GM21528 (cell line): Measurements from ENCODE around the gene OLFML2A.
"Not testable (repeated sequence)": the region's sequence is repeated elsewhere in the genome, so short reads cannot be mapped to it uniquely, and the experiment has no call there.

Experiments used
- ATAC-seq: cut with Tn5 transposase; IDR thresholded peaks from one replicate; pipeline ENCODE4 v1.9.1; 2021; ENCODE audit warnings: mild to moderate bottlenecking, moderate library complexity; ENCODE audit not compliant: unreplicated experiment, low FRiP score

OLFML2A gene

DNA sequence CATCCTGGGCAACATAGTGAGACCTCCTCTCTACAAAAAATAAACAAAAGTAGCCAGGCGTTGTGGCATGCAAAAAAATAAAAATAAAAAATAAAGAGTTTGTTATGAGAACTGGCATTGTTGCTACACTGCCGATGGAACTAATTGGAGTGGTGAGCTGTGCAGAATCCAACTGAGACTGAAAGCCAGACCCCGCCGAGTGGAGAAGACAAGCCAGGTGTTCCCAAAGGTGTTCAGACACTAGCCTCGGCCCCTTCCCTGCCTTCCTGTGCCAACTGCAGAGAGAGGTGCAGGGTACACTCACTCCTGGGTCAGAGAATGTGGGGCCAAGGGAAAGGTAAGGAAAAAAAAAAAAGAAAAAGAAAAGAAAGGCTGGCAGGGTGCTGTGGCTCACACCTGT, 38.7 kb downstream of the OLFML2A start:
- ATAC-seq = no peak

DNA sequence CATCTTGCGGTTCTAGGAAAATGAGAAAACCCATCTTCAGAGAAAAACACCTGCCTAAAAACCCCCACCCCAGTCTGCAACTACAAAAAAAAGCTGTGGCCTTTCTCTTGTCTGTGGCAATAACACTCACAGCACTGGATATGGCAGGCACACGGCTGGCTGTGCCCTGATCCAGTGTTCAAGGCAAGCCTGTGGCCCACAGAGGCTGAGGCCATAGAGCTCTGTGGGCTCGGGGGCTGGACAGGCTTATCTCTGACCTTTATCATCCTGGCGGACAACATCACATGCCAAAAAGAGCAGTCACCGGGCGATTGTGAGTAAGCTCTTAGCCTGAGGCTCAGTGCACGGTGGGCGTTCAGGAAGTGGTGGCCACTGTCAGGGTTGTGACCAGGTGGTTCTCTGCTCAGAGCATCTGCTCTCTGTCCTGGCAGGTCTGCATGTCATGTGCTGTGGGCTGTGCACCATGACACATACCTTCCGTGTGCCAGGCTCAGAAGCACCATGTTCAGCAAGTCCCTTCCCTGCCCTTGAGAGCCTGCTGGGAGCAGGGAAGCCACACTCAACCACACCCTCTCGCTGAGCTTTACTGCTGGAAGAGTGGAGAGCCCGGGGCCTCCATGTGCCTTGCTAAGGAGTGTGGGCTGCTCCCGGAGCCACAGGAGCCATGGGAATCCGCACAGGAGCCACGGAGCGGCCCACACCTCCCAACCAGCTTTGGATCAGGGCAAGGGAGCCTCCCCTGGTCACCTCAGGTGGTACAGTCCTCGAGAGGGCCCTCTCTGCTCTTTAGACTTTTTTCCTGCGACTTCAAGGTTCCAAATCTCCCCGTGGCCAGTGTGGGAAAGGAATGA, 41.7 kb downstream of the OLFML2A start:
- no peak for ATAC-seq

DNA sequence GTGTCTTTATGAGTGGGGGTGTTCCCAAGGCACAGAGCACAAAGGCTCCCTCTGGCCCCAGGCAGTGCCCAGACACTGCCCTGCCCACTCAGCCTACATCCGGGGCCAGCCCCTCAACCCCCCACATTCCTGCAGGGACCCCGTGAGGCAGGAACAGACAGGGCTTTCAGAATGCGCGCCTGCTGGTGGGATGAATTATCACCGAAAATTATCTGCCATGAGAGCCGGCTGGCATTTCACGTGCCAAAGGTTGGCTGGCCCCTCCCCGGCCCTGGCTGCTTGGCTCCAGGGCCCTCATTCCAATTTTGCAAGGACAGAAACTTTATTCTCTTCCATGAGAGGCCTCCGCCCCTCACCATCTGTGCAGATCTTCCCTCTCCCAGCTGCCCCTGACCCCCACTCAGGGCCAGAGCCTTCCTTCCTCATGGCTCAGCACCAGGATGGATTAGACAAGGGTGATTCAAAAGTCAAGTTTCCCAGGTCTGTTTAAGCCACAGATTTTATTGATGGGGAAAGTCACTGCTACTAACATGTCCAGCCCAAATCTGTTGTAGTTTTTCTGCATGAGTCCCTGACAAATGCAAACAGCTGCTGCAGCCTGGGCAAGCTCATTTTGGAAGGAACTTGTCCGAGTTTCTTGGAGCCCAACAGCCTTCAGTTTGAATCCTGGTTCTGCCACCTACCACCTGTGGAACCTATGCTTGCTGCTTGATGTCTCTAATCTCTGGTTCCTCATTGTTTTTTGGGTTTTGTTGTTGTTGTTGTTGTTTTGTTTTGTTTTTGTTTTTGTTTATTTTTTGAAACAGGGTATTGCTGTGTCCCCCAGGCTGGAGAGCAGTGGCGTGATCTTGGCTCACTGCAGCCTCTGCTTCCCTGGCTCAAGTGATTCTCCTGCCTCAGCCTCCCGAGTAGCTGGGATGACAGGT, 44.0 kb downstream of the OLFML2A start:
- no peak for ATAC-seq

DNA sequence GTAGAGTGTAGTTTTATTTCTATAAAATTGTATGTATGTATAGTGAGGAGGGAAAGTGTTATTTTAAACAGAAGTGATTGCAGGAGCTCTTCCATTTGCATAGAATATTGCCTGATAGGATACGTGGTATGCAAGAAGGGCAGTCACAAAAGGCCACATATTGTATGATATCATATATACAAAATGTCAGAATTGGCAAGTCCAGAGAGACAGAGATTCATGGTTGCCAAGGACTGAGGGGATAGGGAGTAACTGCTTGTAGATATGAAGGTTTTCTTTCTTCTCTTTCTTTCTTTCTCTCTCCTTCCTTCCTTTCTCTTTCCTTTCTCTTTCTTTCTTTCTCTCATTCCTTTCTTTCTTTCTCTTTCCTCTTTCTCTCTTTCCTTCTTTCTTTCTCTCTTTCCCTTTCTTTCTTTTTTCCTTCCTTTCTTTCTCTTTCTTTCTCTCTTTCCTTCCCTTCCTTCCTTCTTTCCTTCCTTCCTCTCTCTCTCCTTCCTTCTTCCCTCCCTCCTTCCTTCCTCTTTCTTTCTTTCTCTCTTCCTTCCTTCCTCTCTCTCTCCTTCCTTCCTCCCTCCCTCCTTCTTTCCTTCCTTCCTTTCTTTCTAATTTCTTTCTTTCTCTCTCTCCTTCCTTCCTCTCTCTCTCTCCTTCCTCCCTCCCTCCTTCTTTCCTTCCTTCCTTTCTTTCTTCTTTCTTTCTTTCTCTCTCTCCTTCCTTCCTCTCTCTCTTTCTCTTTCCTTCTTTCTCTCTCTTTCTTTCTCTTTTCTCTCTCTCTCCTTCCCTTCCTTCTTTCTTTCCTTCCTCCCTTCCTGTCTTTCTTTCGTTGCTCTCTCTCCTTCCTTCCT, 51.8 kb downstream of the OLFML2A start:
- ATAC-seq = no peak

DNA sequence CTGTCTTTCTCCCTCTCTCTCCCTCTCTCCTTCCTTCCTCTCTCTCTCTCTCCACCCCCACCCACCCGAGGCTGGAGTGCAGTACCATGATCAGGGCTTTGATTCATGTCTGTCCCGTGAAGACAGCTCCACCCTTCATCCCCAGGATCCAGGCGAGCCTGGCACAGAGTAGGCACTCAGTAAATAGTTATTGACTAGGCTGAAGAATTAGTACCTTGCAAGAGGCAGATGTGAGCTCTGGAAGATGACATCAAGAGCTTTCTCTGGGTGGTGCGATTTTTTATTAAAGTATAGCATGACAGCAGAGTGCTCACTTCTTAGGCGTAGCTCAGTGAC, 52.4 kb downstream of the OLFML2A start:
- no peak for ATAC-seq

DNA sequence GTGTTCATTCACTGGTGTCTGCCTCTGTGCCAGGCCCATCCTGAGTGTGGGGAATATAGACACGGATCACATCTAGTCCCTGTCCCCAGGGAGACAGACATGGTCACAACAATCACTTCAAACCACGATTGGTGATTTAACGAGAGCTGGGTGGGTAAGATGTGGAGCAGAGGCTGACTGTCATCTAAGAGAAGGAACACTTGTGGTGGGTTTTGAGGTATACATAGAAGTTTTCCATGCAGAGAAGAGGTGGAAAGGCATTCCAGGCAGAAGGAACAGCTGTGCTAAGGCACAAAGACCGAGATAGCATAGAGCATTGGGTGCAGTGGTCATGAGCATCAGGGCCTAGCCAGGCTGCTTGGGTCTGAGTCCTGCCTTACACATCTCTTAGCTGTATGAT, 53.7 kb downstream of the OLFML2A start:
- ATAC-seq = no peak

DNA sequence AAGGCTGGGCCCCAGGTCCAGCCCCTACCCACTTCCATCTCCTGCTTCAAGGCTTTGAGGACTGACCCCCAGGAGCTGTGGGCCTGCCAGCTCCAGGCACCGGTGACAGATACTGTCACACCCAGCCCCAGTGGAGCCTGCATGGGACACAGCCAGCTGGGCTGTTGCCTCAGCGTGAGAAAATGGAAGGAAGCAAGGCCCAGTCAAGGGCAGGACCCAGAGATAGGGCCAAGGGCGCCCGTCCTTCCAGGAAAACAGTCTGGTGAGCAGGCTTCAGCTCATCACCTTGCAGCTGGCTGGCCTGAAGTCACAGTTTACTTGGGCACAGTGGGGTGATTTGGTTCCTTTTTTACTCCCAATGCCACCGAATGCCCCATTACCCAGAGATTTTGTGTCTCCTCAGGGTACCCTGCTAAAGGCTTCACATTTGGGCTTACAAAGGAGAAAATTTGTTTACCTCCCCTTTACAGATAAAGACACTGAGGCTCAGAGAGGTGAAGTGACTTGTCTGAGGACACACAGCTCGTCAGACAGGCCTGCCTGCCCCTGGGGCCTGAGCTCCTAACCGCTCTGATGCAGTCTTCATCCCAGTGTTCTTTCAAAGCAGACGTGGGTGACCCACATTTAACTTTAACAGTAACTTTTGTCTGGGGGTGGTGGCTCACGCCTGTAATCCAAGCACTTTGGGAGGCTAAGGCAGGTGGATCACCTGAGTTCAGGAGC, 54.9 kb downstream of the OLFML2A start:
- ATAC-seq = no peak

DNA sequence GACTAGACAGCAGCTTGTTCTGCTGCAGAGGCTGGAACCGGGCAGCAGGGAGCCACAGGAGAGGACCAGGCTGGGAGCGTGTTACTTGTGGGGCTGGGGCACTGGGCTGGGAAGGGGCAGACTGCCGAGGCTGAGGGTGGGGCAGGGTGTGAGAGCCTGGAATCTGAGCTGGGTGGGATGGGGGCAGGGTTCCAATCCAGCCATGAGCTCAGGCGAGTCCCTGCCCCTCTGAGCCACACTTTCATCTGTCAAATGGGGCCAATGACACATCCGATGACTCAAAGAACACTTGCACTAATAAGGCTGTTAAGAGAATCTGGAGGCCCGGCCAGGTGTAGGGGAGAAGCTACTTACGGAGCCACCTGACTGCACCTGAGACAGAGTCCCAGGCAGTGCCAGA, 57.7 kb downstream of the OLFML2A start:
- ATAC-seq = no peak

DNA sequence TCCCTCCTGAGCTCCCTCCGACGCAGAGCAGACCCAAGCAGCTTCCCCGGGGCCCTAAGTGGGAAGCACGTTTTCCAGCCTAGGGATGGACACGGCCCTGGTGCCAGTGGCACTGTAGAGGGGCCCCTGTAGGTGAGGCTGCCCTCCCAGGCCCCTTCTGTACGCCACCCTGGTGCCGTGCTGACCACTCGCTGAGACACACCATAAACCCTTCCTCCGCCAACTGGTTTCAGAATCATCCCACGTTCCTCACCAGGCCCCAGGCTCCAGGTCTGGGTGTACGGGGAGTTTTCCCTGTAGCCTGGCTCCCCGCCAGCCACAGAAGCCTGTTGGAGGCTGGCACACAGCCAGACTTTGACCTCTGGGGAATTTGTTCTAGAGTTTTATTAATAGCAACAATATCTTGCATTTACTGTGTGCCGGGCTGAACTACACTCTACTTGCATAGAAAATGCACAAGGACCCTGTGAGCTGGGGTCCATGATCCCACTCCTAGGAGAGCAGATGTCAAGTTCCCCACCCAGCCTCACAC, 58.2 kb downstream of the OLFML2A start:
- no peak for ATAC-seq

DNA sequence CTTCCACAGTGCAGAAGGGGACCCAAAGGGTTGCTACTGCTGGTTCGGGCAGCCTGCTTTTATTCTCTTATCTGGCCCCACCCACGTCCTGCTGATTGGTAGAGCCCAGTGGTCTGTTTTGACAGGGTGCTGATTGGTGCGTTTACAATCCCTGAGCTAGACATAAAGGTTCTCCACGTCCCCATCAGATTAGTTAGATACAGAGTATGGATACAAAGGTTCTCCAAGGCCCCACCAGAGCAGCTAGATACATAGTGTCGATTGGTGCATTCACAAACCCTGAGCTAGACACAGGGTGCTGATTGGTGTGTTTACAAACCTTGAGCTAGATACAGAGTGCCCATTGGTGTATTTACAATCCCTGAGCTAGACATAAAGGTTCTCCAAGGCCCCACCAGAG, 61.2 kb downstream of the OLFML2A start:
- ATAC-seq = not testable (repeated sequence)

DNA sequence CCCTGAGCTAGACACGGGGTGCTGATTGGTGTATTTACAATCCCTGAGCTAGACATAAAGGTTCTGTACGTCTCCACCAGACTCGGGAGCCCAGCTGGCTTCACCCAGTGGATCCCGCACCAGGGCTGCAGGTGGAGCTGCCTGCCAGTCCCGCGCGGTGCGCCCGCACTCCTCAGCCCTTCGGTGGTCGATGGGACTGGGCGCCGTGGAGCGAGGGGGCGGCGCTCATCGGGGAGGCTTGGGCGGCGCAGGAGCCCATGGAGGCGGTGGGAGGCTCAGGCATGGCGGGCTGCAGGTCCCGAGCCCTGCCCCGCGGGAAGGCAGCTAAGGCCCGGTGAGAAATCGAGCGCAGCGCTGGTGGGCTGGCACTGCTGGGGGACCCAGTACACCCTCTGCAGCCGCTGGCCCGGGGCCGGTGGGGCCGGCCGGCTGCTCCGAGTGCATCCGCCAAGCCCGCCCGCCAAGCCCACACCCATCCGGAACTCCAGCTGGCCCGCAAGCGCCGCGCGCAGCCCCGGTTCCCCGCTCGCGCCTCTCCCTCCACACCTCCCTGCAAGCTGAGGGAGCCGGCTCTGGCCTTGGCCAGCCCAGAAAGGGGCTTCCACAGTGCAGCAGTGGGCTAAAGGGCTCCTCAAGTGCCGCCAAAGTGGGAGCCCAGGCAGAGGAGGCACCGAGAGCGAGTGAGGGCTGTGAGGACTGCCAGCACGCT, 61.8 kb downstream of the OLFML2A start:
- ATAC-seq = not testable (repeated sequence)

DNA sequence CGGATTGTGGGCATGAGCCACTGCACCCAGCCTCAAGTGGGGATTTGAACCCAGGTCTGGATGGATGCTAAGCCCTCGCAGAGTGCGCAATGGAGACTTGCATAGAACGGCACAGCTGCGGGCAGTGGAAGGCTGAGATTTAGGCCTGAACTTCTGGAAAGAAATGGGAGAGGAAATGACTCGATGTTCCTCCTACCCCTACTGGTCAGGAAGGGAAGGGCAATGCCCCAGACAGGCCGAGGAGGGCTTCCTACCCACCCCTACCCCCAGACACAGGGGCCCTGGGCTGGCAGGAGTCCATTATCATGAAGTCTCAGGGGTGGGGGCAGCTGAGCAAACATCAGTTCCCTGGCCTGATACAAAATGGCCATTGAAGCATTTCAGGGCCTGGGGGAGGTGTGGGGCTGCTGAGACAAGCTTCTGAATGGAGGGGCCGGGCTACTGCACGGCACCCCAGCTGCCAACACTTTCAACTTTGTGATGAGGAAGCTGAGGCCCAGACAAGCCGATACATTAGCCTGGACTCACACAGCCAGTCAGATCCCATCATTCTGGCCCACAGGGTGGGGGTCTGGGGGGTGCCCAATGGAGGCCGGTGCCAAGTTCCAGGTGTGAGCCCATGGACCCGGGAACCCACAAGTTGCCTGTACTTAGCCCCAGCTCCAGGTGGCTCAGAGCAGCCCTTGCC, 62.8 kb downstream of the OLFML2A start:
- no peak for ATAC-seq

DNA sequence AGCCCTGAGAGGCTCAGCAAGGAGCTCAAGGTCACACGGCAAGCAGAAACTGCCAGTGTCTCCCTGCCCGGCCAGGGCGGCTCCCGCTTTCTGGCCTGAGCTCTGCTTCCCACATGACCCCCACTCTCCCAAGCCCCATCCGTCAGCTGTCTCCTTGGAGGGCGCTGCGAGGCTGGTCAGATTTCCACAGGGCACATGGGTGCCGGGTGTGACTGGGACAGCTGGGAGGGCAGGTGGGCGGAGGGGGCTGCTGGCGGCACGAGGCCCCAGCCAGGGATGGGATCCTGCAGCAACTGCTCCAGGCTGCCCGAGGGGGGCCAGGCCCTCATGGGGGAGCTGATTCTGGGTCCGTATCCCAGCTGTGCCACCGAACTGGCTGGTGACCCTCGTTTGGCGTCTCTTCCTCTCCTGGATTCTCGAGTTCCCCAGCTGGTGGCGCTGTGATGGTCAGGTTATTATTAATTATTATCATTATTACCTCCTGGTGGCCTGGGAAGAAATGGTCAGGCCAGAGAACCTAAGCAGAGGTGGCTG, 63.4 kb downstream of the OLFML2A start:
- ATAC-seq = no peak

DNA sequence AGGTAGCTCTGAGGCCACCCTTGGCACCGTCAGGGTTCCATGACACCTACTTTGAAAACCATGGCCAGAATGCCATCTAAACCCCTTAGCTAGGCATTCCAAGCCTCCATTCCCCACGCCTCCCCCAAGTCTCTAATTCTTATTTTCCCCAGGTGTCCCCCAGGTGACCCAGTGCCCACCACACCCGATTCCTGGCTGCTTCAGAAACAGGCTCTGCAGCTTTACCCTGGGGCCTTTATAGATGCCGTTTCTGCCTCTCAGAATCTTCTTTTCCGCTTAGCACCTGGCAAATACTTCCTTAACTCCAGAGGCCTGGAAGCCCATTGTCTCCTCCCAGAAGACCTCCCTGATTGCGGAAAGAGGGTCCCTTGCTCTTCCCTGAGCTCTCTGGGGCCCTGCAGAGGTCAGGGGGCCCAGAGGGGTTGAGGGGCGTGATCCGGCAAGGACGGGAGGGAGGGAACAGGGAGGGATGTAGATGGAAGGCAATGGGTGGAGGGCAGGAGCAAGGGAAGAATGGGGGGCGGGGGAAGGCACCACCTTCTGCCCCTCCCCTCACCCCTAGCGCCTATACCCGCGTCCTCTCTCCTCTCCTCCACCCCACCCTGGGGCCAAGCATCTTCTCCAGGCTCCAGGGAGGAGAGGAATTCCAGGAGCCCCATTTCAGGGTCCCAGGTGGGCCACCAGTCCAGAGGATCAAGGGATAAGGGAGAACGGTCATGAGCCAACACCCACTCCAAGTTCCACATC, 64.3 kb downstream of the OLFML2A start:
- ATAC-seq = no peak

DNA sequence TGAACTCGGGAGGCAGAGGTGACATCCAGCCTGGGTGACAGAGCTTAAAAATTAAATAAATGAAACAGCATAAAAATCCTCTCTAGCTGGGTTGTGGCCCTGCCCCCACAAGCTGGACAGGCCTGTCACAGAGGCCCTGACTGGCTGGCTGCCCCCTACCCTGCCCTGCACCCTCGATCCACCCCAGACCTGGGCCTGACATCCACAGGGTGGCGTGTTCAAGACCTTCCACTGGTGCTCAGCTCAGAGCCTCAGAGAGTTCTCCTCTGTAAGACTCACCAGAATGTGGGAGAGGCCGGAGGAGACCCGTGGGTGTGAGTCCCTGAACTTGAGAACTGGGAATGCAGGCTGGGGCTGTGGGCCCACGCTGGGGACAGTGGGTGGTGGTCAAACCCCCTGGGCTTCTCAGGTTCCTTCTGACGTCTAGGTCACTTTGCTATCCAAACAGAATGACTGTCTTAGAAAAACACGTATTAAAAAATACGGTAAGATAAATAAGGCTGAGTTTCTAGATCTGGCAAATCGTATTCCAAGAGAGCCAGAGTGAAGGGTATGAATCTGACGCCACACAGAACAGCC, 66.6 kb downstream of the OLFML2A start:
- ATAC-seq = no peak

DNA sequence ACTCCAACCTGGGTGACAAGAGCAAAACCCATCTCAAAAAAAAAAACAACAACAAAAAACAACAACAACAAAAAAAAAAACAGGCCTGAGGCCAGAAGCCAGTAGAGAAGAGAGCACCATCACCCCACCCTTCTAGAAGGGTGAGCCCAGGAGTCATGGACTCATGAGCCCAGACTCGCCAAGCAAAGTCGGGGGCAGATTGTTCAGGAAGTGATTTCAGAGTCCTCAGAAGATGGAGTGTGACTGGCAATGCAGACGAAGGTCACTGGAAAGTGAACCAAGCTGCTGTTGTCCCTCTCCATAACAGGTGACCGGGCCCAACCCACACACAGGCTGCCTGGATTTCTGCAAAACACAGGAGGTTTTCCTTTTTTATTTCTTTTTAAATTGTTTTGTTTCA, 67.4 kb downstream of the OLFML2A start:
- no peak for ATAC-seq

DNA sequence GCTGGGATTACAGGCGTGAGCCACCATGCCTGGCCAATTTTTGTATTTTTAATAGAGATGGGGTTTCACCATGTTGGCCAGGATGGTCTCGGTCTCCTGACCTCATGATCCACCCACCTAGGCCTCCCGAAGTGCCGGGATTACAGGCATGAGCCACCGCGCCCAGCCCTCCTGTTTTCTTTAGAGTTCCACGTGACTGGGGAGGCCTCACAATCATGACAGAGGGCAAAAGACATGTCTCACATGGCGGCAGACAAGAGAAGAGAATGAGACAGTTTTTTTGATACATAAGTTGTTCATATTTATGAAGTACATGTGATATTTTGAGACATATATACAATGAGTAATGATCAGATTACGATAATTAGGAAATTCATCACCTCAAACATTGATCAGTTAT, 69.5 kb downstream of the OLFML2A start:
- not testable (repeated sequence) for ATAC-seq
